Activated T-helper 2 cell treated with anti-CD3 and anti-CD28 coated beads, Interferon-gamma antibody, Interleukin-2, Interleukin-4, amounts not matched to agents 10 μg/mL and 5 μg/mL and 100 μg/mL, durations not matched to agents 14 hours and 24 hours and 36 hours (primary cell): ENCODE measurements around the gene HEPHL1. TPM values are rescaled to one million over a fixed set of nuclear protein-coding genes. Genes with fewer than 3 reads are reported as not detected.
"Not testable (repeated sequence)": the region's sequence is repeated elsewhere in the genome, so short reads cannot be mapped to it uniquely, and the experiment has no call there.

Experiments
- DNase-seq: peaks from one replicate; pipeline ENCODE4 v3.0.0; 2021; ENCODE audit warnings: low spot score
- H3K27ac Mint-ChIP-seq: one replicate; pipeline ENCODE4 v1.8.0; 2021; ENCODE audit warnings: mixed read lengths
- H3K27me3 Mint-ChIP-seq: one replicate; pipeline ENCODE4 v1.8.0; 2021; ENCODE audit warnings: low read depth, mixed read lengths
- H3K36me3 Mint-ChIP-seq: one replicate; pipeline ENCODE4 v1.8.0; 2021; ENCODE audit warnings: low read depth, mixed read lengths
- H3K4me1 Mint-ChIP-seq: one replicate; pipeline ENCODE4 v1.8.0; 2021; ENCODE audit warnings: low read depth, mixed read lengths
- H3K4me3 Mint-ChIP-seq: one replicate; pipeline ENCODE4 v1.8.0; 2021; ENCODE audit warnings: low read depth, mild to moderate bottlenecking, moderate library complexity, mixed read lengths
- H3K9me3 Mint-ChIP-seq: one replicate; pipeline ENCODE4 v1.8.0; 2021; ENCODE audit warnings: mixed read lengths
- intact Hi-C: fragments of 100-400 bp; cut with micrococcal nuclease; formaldehyde crosslinking; loops from one replicate; pipeline ENCODE4 v1.15.1; 2023
- total RNA-seq: library from RNA; stranded (reverse); gene quantifications from 2 replicates; pipeline ENCODE4 v1.2.3, GENCODE V29; 2022

The HEPHL1 gene
- total RNA-seq, 1 donor from 2014 or later, result not detected

DNA sequence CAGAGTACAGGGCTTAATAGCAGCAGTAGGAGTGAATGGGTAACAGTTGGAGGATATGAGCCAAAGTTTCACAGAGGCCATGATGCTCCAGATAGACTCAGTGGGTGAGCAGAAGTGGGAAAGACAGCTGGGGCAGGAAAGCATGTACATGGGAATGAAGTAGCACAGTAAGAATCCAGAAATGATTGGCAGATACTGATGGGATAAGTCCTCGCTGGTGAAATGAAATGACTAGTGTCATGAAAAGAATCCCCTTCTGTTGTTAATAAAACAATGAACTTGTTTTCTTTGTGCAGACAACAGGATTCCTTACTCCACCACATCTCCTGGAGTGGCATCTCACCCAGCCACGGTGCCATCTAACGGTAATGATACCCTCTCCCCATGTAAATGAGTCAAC is 90.1 kb downstream of the HEPHL1 start:
- no peak for DNase-seq
- intact Hi-C loops, result no loop called here
- H3K4me1 Mint-ChIP-seq, result no peaks in the 10 kb centered on the region
- no peak overlapping the region for H3K4me3 Mint-ChIP-seq
- H3K27me3 Mint-ChIP-seq, result peaks cover 8% of the 10 kb centered on the region
- H3K36me3 Mint-ChIP-seq, result no peaks in the 10 kb centered on the region
- no peaks in the 10 kb centered on the region for H3K9me3 Mint-ChIP-seq
- H3K27ac Mint-ChIP-seq, result no peak overlapping the region

GRCh38 chr11:94111660-94112059 is 90.5 kb downstream of the HEPHL1 start:
- Mint-ChIP-seq H3K9me3 (no peaks in the 10 kb centered on the region), H3K27me3 (peaks cover 8% of the 10 kb centered on the region), H3K36me3 (no peaks in the 10 kb centered on the region), H3K4me1 (no peaks in the 10 kb centered on the region), H3K27ac (no peak overlapping the region), H3K4me3 (no peak overlapping the region)
- intact Hi-C loops, result no loop called here
- DNase-seq, result no peak

- Mint-ChIP-seq H3K4me1 (no peaks in the 10 kb centered on the region), H3K36me3 (no peaks in the 10 kb centered on the region), H3K27ac (no peak overlapping the region), H3K27me3 (peaks cover 8% of the 10 kb centered on the region), H3K4me3 (no peak overlapping the region), H3K9me3 (no peaks in the 10 kb centered on the region)
- intact Hi-C loops, result no loop called here
- DNase-seq, result no peak
These were observed 91.2 kb downstream of the HEPHL1 start for GRCh38 chr11:94112206-94112953.

DNA sequence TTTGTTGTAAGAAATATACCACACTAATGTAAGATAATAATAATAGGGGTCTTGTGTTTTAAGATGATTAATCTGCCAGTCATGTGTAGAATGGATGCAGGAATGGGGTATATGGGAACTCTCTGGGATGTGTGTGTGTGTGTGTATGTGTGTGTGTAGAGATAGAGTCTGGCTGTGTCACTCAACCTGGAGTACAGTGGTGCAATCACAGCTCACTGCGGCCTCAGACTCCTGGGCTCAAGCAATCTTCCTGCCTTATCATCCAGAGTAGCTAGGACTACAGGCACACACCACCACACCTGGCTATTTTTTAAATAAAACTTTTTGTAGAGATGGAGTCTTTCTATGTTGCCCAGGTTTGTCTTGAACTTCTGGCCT is 96.0 kb downstream of the HEPHL1 start:
- Mint-ChIP-seq H3K9me3 (no peaks in the 10 kb centered on the region), H3K4me1 (no peaks in the 10 kb centered on the region), H3K36me3 (no peaks in the 10 kb centered on the region), H3K4me3 (no peak overlapping the region), H3K27ac (no peak overlapping the region), H3K27me3 (peaks cover 7% of the 10 kb centered on the region)
- no peak for DNase-seq
- intact Hi-C loops, result no loop called here

DNA sequence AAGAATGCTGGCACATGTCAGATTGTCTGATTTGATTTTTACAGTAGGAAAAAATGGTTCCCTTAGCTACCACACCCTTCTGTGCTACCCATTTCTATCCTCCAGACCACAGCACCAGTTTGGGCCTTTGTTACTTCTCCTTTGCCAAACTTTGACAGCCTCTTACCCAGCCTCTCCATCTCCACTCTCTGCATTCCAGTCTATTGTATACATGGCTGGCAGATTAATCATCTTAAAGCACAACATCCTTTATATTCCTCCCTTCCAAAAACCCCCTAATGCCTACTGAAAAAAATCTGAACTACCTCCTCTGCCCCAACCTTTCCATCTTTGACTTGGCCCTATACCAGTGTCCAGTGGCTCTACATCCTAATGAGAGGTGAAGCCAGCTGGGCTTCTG is 96.7 kb downstream of the HEPHL1 start:
- DNase-seq, result no peak
- intact Hi-C loops, result no loop called here
- no peaks in the 10 kb centered on the region for H3K4me1 Mint-ChIP-seq
- H3K9me3 Mint-ChIP-seq, result no peaks in the 10 kb centered on the region
- no peak overlapping the region for H3K27ac Mint-ChIP-seq
- peaks cover 3% of the 10 kb centered on the region for H3K27me3 Mint-ChIP-seq
- no peak overlapping the region for H3K4me3 Mint-ChIP-seq
- H3K36me3 Mint-ChIP-seq, result no peaks in the 10 kb centered on the region

- DNase-seq, H3K4me1 Mint-ChIP-seq, H3K27ac Mint-ChIP-seq, H3K36me3 Mint-ChIP-seq, intact Hi-C loops, H3K4me3 Mint-ChIP-seq, H3K9me3 Mint-ChIP-seq, H3K27me3 Mint-ChIP-seq: not testable (repeated sequence)
These were observed 98.5 kb downstream of the HEPHL1 start for GRCh38 chr11:94119676-94120075.

DNA sequence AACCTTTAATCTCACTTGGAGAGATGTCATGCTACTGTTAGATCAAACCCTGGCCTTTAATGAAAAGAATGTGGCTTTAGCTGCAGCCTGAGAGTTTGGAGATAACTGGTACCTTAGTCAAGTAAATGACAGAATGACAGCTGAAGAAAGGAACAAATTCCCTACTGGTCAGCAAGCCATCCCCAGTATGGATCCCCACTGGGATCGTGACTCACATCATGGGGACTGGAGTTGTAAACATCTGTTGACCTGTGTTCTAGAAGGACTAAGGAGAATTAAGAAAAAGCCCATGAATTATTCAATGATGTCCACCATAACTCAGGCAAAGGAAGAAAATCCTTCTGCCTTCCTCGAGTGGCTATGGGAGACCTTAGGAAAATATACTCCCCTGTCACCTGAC is 99.4 kb downstream of the HEPHL1 start:
- H3K36me3 Mint-ChIP-seq, intact Hi-C loops, H3K9me3 Mint-ChIP-seq, H3K27me3 Mint-ChIP-seq, H3K4me1 Mint-ChIP-seq, H3K27ac Mint-ChIP-seq, DNase-seq, H3K4me3 Mint-ChIP-seq: not testable (repeated sequence)

- intact Hi-C loops, result no loop called here
- H3K36me3 Mint-ChIP-seq, result no peaks in the 10 kb centered on the region
- no peaks in the 10 kb centered on the region for H3K27me3 Mint-ChIP-seq
- H3K9me3 Mint-ChIP-seq, result no peaks in the 10 kb centered on the region
- no peak overlapping the region for H3K27ac Mint-ChIP-seq
- no peak for DNase-seq
- H3K4me1 Mint-ChIP-seq, result no peaks in the 10 kb centered on the region
- H3K4me3 Mint-ChIP-seq, result no peak overlapping the region
These were observed 99.8 kb downstream of the HEPHL1 start for GRCh38 chr11:94120946-94121345.

GRCh38 chr11:94125407-94126115 is 104.4 kb downstream of the HEPHL1 start:
- Mint-ChIP-seq H3K4me3 (no peak overlapping the region), H3K36me3 (no peaks in the 10 kb centered on the region), H3K9me3 (no peaks in the 10 kb centered on the region), H3K27ac (no peak overlapping the region), H3K4me1 (peaks cover 16% of the 10 kb centered on the region), H3K27me3 (no peaks in the 10 kb centered on the region)
- no peak for DNase-seq
- intact Hi-C loops, result loop anchor here (5.0 kb wide), 4 partner anchors 347 to 1662 kb away; partner anchors contain the start of genes FAM76B, FUT4 and SLC36A4

DNA sequence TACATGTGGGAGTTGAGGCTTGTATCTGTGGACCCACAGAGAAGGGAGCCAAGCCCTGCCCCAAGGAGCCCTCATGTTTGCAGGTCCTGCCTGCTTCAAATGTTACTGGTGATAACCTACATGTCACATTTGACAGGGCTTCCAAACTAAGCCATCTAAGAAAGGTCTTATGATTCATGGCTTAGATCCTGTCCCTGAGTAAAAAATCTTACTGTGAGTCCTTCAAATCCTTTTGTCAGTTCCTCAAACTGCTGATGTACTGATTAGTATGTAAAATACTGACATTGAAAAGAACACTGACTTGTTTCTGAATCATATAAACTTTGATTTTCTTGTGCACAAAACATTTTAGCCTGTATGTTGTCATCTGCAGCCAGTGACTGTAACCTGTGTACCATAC is 106.5 kb downstream of the HEPHL1 start:
- DNase-seq, result no peak
- no peaks in the 10 kb centered on the region for H3K36me3 Mint-ChIP-seq
- peaks cover 16% of the 10 kb centered on the region for H3K4me1 Mint-ChIP-seq
- intact Hi-C loops, result loop anchor here (1.0 to 5.0 kb wide), 7 partner anchors 20 to 1660 kb away; partner anchors contain the start of genes ANKRD49, C11orf54, FAM76B and FUT4
- no peaks in the 10 kb centered on the region for H3K9me3 Mint-ChIP-seq
- peak overlapping the region; percentile 87 for H3K4me3 Mint-ChIP-seq
- peak overlapping the region; percentile 84 for H3K27ac Mint-ChIP-seq
- H3K27me3 Mint-ChIP-seq, result no peaks in the 10 kb centered on the region

DNA sequence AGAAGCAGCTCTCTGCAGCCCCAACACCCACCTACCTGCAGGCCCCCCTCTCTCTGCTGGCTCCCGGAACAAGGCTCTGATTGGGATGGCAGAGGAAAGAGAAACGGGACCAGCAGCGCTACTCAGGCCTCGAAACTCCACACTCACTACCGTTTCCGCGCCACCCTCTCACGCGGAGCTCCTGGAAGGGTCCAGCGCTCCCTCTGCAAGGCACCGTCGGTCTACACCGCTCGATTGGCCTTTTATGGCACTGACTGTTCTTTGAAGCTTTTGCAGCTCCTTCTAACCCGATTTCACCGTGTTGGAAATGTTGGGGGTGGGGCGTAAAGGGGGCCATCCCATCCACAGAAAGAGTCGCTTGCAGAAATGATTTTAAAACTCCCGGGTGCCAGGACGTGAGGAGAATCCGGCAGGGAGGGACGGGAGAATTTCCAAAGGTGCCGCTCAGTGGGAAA is 107.2 kb downstream of the HEPHL1 start:
- peaks cover 18% of the 10 kb centered on the region for H3K4me1 Mint-ChIP-seq
- H3K4me3 Mint-ChIP-seq, result peak overlapping the region; percentile 87
- no peaks in the 10 kb centered on the region for H3K36me3 Mint-ChIP-seq
- H3K27ac Mint-ChIP-seq, result peak overlapping the region; percentile 84
- no peaks in the 10 kb centered on the region for H3K9me3 Mint-ChIP-seq
- intact Hi-C loops, result loop anchor here (1.0 to 5.0 kb wide), 7 partner anchors 19 to 1659 kb away; partner anchors contain the start of genes ANKRD49, C11orf54, FAM76B and FUT4
- no peaks in the 10 kb centered on the region for H3K27me3 Mint-ChIP-seq
- no peak for DNase-seq

- peak within 1 kb of the TSS; percentile 84 for H3K27ac Mint-ChIP-seq
- intact Hi-C loops, result loop anchor here (1.0 to 5.0 kb wide), 8 partner anchors 18 to 1658 kb away; partner anchors contain the start of genes ANKRD49, C11orf54, FAM76B and FUT4
These were observed 107.8 kb downstream of the HEPHL1 start, which contains the start of gene PANX1 for GRCh38 chr11:94128746-94129511. PANX1 (plus strand) TSS chr11:94128841; CDS start chr11:94129313, 472 bp downstream.

More at GRCh38 chr11:94128746-94129511, 107.8 kb downstream of the HEPHL1 start, which contains the start of gene PANX1:
- no peaks in the 10 kb centered on the region for H3K9me3 Mint-ChIP-seq
- DNase-seq, result peak; percentile 71
- H3K4me1 Mint-ChIP-seq, result peaks cover 24% of the 10 kb centered on the region
- no peaks in the 10 kb centered on the region for H3K27me3 Mint-ChIP-seq
- H3K4me3 Mint-ChIP-seq, result peak within 1 kb of the TSS; percentile 87
- H3K36me3 Mint-ChIP-seq, result no peaks in the 10 kb centered on the region
